NCI-H526 (cell line): ENCODE results near the gene XKR7.

ENCODE experiments used
- DNase-seq, 2 experiments: peaks; one replicate each; lab custom pipeline; 2025; lab: John Stamatoyannopoulos, UW

XKR7 gene

GRCh38 chr20:31979713-31980426, 11.9 kb downstream of the XKR7 start:
- DNase-seq: no peak

- DNase-seq: no peak
Observed at GRCh38 chr20:31981784-31982183, 13.8 kb downstream of the XKR7 start.

GRCh38 chr20:31984981-31985471, 17.1 kb downstream of the XKR7 start:
- no peak for DNase-seq

GRCh38 chr20:31987744-31988143, 19.8 kb downstream of the XKR7 start:
- no peak for DNase-seq

- no peak for DNase-seq
Observed at GRCh38 chr20:31988430-31989015, 20.6 kb downstream of the XKR7 start.

- DNase-seq: no peak
Observed at GRCh38 chr20:31989030-31989645, 21.2 kb downstream of the XKR7 start.

GRCh38 chr20:31990641-31991338, 22.8 kb downstream of the XKR7 start:
- DNase-seq: no peak

- DNase-seq: no peak
Observed at GRCh38 chr20:31991339-31991705, 23.4 kb downstream of the XKR7 start.

- DNase-seq: no peak
Observed at GRCh38 chr20:31992086-31992485, 24.1 kb downstream of the XKR7 start.

GRCh38 chr20:31996996-31997395, 29.0 kb downstream of the XKR7 start:
- DNase-seq: no peak

GRCh38 chr20:31998246-31998645, 30.3 kb downstream of the XKR7 start:
- no peak for DNase-seq

- no peak for DNase-seq
Observed at GRCh38 chr20:32003325-32003724, 35.4 kb downstream of the XKR7 start.

GRCh38 chr20:32004963-32005362, 37.0 kb downstream of the XKR7 start:
- no peak for DNase-seq

- DNase-seq: no peak
Observed at GRCh38 chr20:32006053-32006452, 38.1 kb downstream of the XKR7 start.

- peak in 1 of 2 experiments; percentile 16 for DNase-seq
Observed at GRCh38 chr20:32006841-32007786, 39.2 kb downstream of the XKR7 start.

GRCh38 chr20:32007787-32008616, 40.1 kb downstream of the XKR7 start:
- DNase-seq: no peak

- no peak for DNase-seq
Observed at GRCh38 chr20:32009564-32009963, 41.6 kb downstream of the XKR7 start.

- DNase-seq: no peak
Observed at GRCh38 chr20:32010101-32010500, 42.1 kb downstream of the XKR7 start, which contains the start of gene CCM2L. CCM2L (plus strand) TSS chr20:32010438; CDS start chr20:32010455, 17 bp downstream.

- no peak for DNase-seq
Observed at GRCh38 chr20:32010666-32011065, 42.7 kb downstream of the XKR7 start.

- peak; percentile 29 to 77 for DNase-seq
Observed at GRCh38 chr20:32012159-32012688, 44.3 kb downstream of the XKR7 start.
